Measurements from ENCODE around the gene CDC42BPB.

CDC42BPB gene

DNA sequence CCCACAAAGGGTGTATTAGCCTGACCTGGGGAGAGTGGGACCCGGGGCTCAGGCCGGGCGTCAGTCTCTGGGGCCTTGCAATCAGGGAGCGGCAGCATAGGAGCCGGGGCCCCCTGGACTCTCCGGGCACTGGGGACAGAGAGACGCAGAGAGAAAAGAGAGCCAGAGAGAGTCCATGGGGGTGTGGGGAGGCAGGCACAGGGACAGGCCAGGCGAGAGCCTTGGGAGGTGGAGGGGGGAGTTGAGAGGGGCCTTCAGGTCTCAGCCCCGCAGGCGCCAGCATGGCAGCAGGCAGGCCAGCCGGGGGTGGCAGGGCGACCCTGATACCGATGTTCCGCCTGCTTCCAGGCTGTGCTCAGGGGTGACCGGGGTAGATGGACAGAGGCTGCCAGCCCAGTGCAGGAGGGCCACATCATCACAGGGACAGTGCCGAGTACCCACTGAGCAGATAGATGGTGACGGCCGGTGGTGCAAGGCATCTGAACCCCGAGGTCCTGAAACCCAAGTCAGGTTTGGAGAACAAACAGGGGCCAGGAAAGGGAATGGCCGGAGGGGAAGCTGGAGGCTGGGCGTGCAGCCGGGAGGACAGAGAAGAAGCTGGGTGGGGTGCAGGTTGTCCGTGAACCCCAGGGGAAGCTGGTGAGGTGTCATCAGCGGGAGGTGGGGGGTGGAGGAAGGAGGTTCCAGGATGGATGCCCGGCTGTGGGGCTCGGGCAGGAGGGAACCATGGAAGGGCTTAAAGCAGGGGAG lies 40.1 kb upstream of the CDC42BPB start:
- no peak for DNase-seq (ENCODE audit: low read depth, low spot score)
- H3K36me3 ChIP-seq (ENCODE audit: insufficient read depth, insufficient read length, low read length): no peaks in the 10 kb centered on the region
- H3K9ac ChIP-seq (ENCODE audit: insufficient read length, low read depth): peak overlapping the region; percentile 38
- TF ChIP-seq ZNF274 (IDR thresholded peaks at IDR 0.05; ENCODE audit: low read depth, low read length): no peak
- no peak for TF ChIP-seq YY1 (IDR thresholded peaks at IDR 0.05; ENCODE audit: insufficient read depth, insufficient read length)
- no peak for TF ChIP-seq SUZ12 (IDR thresholded peaks at IDR 0.05; ENCODE audit: extremely low read depth, insufficient read depth, insufficient read length)
- H3K27me3 ChIP-seq (ENCODE audit: insufficient read depth, insufficient read length): no peaks in the 10 kb centered on the region
- no peaks in the 10 kb centered on the region for H3K9me3 ChIP-seq (ENCODE audit: insufficient read depth, low read length)
- H3K4me3 ChIP-seq (ENCODE audit: insufficient read length, low read depth): no peak overlapping the region
- H3K4me1 ChIP-seq (ENCODE audit: insufficient read depth, insufficient read length): peaks cover 23% of the 10 kb centered on the region

DNA sequence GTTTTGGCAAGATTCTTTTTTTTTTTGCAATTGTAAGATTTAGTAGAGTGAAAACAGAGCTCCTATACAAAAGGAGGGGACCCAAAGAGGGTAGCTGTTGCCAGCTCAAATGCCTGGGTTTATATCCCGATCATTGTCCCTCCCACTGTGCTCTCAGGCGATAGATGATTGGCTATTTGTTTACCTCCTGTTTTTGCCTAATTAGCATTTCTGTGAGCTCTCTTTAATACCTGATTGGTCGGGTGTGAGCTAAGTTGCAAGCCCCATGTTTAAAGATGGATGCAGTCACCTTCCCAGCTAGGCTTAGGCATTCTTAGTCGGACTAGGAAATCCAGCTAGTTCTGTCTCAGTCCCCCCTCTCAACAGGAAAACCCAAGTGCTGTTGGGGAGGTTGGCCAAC lies 39.0 kb upstream of the CDC42BPB start:
- H3K4me3 ChIP-seq (ENCODE audit: insufficient read length, low read depth): no peak overlapping the region
- TF ChIP-seq SUZ12 (IDR thresholded peaks at IDR 0.05; ENCODE audit: extremely low read depth, insufficient read depth, insufficient read length) (no peak), ZNF274 (IDR thresholded peaks at IDR 0.05; ENCODE audit: low read depth, low read length) (no peak), YY1 (IDR thresholded peaks at IDR 0.05; ENCODE audit: insufficient read depth, insufficient read length) (no peak)
- DNase-seq (ENCODE audit: low read depth, low spot score): no peak
- H3K9ac ChIP-seq (ENCODE audit: insufficient read length, low read depth): no peak overlapping the region
- H3K4me1 ChIP-seq (ENCODE audit: insufficient read depth, insufficient read length): peaks cover 24% of the 10 kb centered on the region
- no peaks in the 10 kb centered on the region for H3K36me3 ChIP-seq (ENCODE audit: insufficient read depth, insufficient read length, low read length)
- no peaks in the 10 kb centered on the region for H3K9me3 ChIP-seq (ENCODE audit: insufficient read depth, low read length)
- H3K27me3 ChIP-seq (ENCODE audit: insufficient read depth, insufficient read length): no peaks in the 10 kb centered on the region

GRCh38 chr14:103095210-103095778 lies 37.9 kb upstream of the CDC42BPB start:
- H3K9me3 ChIP-seq (ENCODE audit: insufficient read depth, low read length): no peaks in the 10 kb centered on the region
- H3K4me3 ChIP-seq (ENCODE audit: insufficient read length, low read depth): no peak overlapping the region
- peaks cover 30% of the 10 kb centered on the region for H3K4me1 ChIP-seq (ENCODE audit: insufficient read depth, insufficient read length)
- no peak for TF ChIP-seq YY1 (IDR thresholded peaks at IDR 0.05; ENCODE audit: insufficient read depth, insufficient read length)
- TF ChIP-seq SUZ12 (IDR thresholded peaks at IDR 0.05; ENCODE audit: extremely low read depth, insufficient read depth, insufficient read length): no peak
- TF ChIP-seq ZNF274 (IDR thresholded peaks at IDR 0.05; ENCODE audit: low read depth, low read length): no peak
- no peaks in the 10 kb centered on the region for H3K36me3 ChIP-seq (ENCODE audit: insufficient read depth, insufficient read length, low read length)
- H3K27me3 ChIP-seq (ENCODE audit: insufficient read depth, insufficient read length): peaks cover 2% of the 10 kb centered on the region
- no peak for DNase-seq (ENCODE audit: low read depth, low spot score)
- H3K9ac ChIP-seq (ENCODE audit: insufficient read length, low read depth): no peak overlapping the region

DNA sequence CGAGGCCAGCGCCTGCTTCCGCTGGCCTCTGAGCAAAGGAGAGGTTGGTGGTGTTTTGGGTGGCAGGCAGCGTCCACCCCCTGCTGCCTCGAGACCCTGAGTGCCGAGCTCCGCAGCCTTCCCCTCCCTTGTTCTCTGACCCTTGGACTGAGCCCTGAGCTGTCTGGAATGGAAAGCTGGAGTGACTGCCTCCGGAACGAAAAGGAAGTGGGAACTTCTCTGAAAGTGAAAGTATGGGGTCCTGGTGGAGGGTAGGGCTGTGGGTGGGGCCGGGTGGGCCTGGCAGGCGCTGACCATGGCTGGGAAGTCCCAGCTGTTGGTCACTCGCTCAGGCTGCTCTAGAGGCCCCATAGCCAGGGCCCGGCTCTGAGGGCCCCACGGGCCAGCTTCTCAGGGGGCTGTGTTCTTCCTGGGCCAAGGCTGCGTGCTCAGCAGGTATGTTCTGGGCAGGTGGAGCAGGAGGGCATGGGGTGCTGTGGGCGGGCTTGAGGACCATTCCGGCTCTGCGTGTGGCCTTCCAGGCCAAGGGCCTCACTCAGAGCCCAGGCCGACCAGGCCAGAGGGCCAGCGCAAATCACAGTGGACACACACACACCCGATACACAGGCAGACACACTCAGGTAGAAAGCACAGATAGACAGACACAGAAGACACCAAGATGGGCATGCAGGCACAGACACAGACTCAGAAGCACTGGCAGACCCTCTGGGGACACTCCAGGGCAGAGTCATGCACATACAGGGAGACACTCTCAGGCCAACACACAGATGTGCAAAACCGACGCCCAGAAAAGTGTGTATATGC lies 37.3 kb upstream of the CDC42BPB start, which contains the start of gene EXOC3L4:
Gene EXOC3L4, plus strand, starts transcription at position 320 of the 804 bp plus-strand sequence. CDS start 5,495 bp downstream, outside the sequence.
- DNase-seq (ENCODE audit: low read depth, low spot score): no peak
- Histone ChIP-seq H3K4me3 (ENCODE audit: insufficient read length, low read depth) (no peak within 1 kb of the TSS), H3K4me1 (ENCODE audit: insufficient read depth, insufficient read length) (peaks cover 25% of the 10 kb centered on the region), H3K36me3 (ENCODE audit: insufficient read depth, insufficient read length, low read length) (no peaks in the 10 kb centered on the region), H3K9ac (ENCODE audit: insufficient read length, low read depth) (peak within 1 kb of the TSS; percentile 56), H3K27me3 (ENCODE audit: insufficient read depth, insufficient read length) (peaks cover 2% of the 10 kb centered on the region), H3K9me3 (ENCODE audit: insufficient read depth, low read length) (no peaks in the 10 kb centered on the region)
- TF ChIP-seq YY1 (IDR thresholded peaks at IDR 0.05; ENCODE audit: insufficient read depth, insufficient read length): no peak
- no peak for TF ChIP-seq ZNF274 (IDR thresholded peaks at IDR 0.05; ENCODE audit: low read depth, low read length)
- TF ChIP-seq SUZ12 (IDR thresholded peaks at IDR 0.05; ENCODE audit: extremely low read depth, insufficient read depth, insufficient read length): no peak

DNA sequence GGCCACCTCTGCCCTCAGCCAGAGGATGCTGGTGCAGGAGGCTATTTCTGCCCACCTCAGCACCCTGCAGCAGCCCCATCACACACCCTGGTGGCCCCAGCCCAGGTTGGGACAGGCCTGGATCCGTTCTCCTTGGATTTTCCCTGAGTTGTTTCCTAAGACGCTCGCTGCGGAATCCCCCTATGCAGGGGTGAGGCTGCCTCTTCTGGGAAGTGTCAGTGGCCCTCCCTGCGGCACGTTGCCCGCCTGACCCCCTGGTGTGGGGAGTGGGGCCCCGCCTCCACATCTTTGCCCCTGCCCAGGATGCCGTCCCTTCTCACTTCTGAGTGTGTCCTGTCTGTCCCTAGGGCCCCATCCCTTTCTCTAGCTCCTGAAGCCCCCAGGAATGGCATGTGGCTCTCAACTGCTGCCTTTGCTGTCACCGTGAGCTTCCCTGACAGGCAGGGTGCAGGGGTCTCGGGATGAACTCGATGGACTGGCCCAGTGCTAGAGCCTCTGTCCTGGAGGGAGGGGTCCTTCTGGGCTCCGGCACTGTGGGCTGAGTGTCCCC lies 36.6 kb upstream of the CDC42BPB start:
- Histone ChIP-seq H3K4me3 (ENCODE audit: insufficient read length, low read depth) (no peak overlapping the region), H3K36me3 (ENCODE audit: insufficient read depth, insufficient read length, low read length) (no peaks in the 10 kb centered on the region), H3K27me3 (ENCODE audit: insufficient read depth, insufficient read length) (peaks cover 2% of the 10 kb centered on the region), H3K4me1 (ENCODE audit: insufficient read depth, insufficient read length) (peaks cover 25% of the 10 kb centered on the region), H3K9ac (ENCODE audit: insufficient read length, low read depth) (no peak overlapping the region), H3K9me3 (ENCODE audit: insufficient read depth, low read length) (no peaks in the 10 kb centered on the region)
- DNase-seq (ENCODE audit: low read depth, low spot score): no peak
- TF ChIP-seq YY1 (IDR thresholded peaks at IDR 0.05; ENCODE audit: insufficient read depth, insufficient read length) (no peak), SUZ12 (IDR thresholded peaks at IDR 0.05; ENCODE audit: extremely low read depth, insufficient read depth, insufficient read length) (no peak), ZNF274 (IDR thresholded peaks at IDR 0.05; ENCODE audit: low read depth, low read length) (no peak)

DNA sequence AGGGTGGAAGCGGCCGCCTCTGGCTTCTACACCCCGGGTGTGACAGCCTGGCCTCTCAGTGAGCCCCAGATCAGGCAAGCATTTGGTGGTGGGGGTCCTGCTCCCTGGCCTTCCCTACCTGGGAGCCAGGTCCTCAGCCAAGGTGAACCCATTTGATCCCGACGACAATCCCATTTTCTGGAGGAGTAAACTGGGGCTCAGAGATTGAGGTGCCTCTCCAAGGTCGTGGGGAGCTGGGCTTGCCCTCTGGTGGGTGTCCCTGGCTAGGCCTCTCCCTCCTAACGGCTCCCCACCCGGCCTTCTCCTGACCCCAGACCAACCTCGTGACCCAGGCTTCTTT lies 34.5 kb upstream of the CDC42BPB start:
- Histone ChIP-seq H3K4me1 (ENCODE audit: insufficient read depth, insufficient read length) (peaks cover 32% of the 10 kb centered on the region), H3K27me3 (ENCODE audit: insufficient read depth, insufficient read length) (peaks cover 2% of the 10 kb centered on the region), H3K4me3 (ENCODE audit: insufficient read length, low read depth) (peak overlapping the region; percentile 12), H3K36me3 (ENCODE audit: insufficient read depth, insufficient read length, low read length) (no peaks in the 10 kb centered on the region), H3K9me3 (ENCODE audit: insufficient read depth, low read length) (no peaks in the 10 kb centered on the region), H3K9ac (ENCODE audit: insufficient read length, low read depth) (peak overlapping the region; percentile 67)
- DNase-seq (ENCODE audit: low read depth, low spot score): no peak
- TF ChIP-seq ZNF274 (IDR thresholded peaks at IDR 0.05; ENCODE audit: low read depth, low read length) (no peak), YY1 (IDR thresholded peaks at IDR 0.05; ENCODE audit: insufficient read depth, insufficient read length) (no peak)

Measured in NT2/D1 (cell line).